ENCODE measurements around the gene ZNRF3. TPM values are rescaled to one million over a fixed set of nuclear protein-coding genes. Genes with fewer than 3 reads are reported as not detected.
A peak's percentile ranks its signal among the peaks of the same experiment; 100 is the strongest.

ZNRF3 gene
- total and polyA plus RNA-seq, 2 experiments from 2014 or later = 11.1 to 32.2 TPM

DNA sequence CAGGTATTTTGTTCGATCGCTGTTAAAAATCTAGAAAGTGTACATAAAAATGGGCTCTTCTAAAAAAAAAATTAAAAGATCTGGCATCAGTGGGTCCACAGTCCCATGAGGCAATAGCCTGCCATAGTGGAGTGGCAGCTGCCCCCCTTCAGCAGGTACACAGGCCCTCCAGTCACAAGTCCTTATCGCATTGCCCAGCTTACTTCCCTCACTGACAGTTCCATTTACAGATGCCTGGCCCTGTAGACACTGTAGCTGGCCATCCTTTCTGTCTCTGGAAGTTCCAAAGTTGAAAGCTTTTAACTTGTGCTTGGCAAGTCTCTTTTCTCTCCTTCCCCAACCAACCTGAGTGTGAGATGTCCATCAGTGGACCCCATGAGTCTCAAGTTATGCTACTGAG, 11.4 kb downstream of the ZNRF3 start:
- Histone ChIP-seq H3F3A (replicated peaks; ENCODE audit: low read depth) (peaks cover 9% of the 10 kb centered on the region), H4K20me1 (replicated peaks; ENCODE audit: insufficient read depth) (peaks cover 23% of the 10 kb centered on the region), H3K4me3 (no peak overlapping the region), H3K36me3 (ENCODE audit: insufficient read depth) (no peaks in the 10 kb centered on the region), H3K27ac (ENCODE audit: low read depth) (peak overlapping the region; percentile 97; the same call in 1 of the 2 replicates), H3K27me3 (ENCODE audit: insufficient read depth) (no peaks in the 10 kb centered on the region), H3K4me2 (no peak overlapping the region), H3K9me2 (ENCODE audit: insufficient read depth) (no peaks in the 10 kb centered on the region), H2AFZ (no peak overlapping the region), H3K4me1 (ENCODE audit: insufficient read depth) (peaks cover 56% of the 10 kb centered on the region), H3K79me2 (replicated peaks; ENCODE audit: insufficient read depth) (peaks cover 94% of the 10 kb centered on the region)
- ATAC-seq (no peak), DNase-seq (ENCODE audit: low spot score) (no peak)
- H3K9me3 Mint-ChIP-seq = no peaks in the 10 kb centered on the region
- TF ChIP-seq, protein P1, sequence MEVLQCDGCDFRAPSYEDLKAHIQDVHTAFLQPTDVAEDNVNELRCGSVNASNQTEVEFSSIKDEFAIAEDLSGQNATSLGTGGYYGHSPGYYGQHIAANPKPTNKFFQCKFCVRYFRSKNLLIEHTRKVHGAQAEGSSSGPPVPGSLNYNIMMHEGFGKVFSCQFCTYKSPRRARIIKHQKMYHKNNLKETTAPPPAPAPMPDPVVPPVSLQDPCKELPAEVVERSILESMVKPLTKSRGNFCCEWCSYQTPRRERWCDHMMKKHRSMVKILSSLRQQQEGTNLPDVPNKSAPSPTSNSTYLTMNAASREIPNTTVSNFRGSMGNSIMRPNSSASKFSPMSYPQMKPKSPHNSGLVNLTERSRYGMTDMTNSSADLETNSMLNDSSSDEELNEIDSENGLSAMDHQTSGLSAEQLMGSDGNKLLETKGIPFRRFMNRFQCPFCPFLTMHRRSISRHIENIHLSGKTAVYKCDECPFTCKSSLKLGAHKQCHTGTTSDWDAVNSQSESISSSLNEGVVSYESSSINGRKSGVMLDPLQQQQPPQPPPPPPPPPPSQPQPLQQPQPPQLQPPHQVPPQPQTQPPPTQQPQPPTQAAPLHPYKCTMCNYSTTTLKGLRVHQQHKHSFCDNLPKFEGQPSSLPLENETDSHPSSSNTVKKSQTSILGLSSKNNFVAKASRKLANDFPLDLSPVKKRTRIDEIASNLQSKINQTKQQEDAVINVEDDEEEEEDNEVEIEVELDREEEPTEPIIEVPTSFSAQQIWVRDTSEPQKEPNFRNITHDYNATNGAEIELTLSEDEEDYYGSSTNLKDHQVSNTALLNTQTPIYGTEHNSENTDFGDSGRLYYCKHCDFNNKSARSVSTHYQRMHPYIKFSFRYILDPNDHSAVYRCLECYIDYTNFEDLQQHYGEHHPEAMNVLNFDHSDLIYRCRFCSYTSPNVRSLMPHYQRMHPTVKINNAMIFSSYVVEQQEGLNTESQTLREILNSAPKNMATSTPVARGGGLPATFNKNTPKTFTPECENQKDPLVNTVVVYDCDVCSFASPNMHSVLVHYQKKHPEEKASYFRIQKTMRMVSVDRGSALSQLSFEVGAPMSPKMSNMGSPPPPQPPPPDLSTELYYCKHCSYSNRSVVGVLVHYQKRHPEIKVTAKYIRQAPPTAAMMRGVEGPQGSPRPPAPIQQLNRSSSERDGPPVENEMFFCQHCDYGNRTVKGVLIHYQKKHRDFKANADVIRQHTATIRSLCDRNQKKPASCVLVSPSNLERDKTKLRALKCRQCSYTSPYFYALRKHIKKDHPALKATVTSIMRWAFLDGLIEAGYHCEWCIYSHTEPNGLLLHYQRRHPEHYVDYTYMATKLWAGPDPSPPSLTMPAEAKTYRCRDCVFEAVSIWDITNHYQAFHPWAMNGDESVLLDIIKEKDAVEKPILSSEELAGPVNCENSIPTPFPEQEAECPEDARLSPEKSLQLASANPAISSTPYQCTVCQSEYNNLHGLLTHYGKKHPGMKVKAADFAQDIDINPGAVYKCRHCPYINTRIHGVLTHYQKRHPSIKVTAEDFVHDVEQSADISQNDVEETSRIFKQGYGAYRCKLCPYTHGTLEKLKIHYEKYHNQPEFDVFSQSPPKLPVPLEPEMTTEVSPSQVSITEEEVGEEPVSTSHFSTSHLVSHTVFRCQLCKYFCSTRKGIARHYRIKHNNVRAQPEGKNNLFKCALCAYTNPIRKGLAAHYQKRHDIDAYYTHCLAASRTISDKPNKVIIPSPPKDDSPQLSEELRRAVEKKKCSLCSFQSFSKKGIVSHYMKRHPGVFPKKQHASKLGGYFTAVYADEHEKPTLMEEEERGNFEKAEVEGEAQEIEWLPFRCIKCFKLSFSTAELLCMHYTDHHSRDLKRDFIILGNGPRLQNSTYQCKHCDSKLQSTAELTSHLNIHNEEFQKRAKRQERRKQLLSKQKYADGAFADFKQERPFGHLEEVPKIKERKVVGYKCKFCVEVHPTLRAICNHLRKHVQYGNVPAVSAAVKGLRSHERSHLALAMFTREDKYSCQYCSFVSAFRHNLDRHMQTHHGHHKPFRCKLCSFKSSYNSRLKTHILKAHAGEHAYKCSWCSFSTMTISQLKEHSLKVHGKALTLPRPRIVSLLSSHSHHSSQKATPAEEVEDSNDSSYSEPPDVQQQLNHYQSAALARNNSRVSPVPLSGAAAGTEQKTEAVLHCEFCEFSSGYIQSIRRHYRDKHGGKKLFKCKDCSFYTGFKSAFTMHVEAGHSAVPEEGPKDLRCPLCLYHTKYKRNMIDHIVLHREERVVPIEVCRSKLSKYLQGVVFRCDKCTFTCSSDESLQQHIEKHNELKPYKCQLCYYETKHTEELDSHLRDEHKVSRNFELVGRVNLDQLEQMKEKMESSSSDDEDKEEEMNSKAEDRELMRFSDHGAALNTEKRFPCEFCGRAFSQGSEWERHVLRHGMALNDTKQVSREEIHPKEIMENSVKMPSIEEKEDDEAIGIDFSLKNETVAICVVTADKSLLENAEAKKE (CRISPR knock-in tag; IDR thresholded peaks at IDR 0.05) = no peak
- TF ChIP-seq JUNB (IDR thresholded peaks at IDR 0.05; ENCODE audit: unreplicated experiment) = no peak
- no peak for TF ChIP-seq CREB1 (CRISPR knock-in tag; IDR thresholded peaks at IDR 0.05; ENCODE audit: low read depth)
- TF ChIP-seq ZNF114 (CRISPR knock-in tag; IDR thresholded peaks at IDR 0.05) = no peak
- no peak for TF ChIP-seq STAT1 (IDR thresholded peaks at IDR 0.05; ENCODE audit: unreplicated experiment)
- no peak for TF ChIP-seq NANOG (IDR thresholded peaks at IDR 0.05; ENCODE audit: borderline replicate concordance)
- TF ChIP-seq ZNF331 (CRISPR knock-in tag; IDR thresholded peaks at IDR 0.05; ENCODE audit: low read depth) = no peak
- no peak for TF ChIP-seq CTCF (conservative IDR thresholded peaks at IDR 0.05; ENCODE audit: low read depth in 2 of 2)
- TF ChIP-seq ETS1 (IDR thresholded peaks at IDR 0.05) = no peak
- TF ChIP-seq EZH2phosphoT487 (IDR thresholded peaks at IDR 0.05; ENCODE audit: unreplicated experiment) = no peak
- no peak for TF ChIP-seq POLR2AphosphoS5 (IDR thresholded peaks at IDR 0.05; ENCODE audit: low read depth)
- TF ChIP-seq, protein P2, sequence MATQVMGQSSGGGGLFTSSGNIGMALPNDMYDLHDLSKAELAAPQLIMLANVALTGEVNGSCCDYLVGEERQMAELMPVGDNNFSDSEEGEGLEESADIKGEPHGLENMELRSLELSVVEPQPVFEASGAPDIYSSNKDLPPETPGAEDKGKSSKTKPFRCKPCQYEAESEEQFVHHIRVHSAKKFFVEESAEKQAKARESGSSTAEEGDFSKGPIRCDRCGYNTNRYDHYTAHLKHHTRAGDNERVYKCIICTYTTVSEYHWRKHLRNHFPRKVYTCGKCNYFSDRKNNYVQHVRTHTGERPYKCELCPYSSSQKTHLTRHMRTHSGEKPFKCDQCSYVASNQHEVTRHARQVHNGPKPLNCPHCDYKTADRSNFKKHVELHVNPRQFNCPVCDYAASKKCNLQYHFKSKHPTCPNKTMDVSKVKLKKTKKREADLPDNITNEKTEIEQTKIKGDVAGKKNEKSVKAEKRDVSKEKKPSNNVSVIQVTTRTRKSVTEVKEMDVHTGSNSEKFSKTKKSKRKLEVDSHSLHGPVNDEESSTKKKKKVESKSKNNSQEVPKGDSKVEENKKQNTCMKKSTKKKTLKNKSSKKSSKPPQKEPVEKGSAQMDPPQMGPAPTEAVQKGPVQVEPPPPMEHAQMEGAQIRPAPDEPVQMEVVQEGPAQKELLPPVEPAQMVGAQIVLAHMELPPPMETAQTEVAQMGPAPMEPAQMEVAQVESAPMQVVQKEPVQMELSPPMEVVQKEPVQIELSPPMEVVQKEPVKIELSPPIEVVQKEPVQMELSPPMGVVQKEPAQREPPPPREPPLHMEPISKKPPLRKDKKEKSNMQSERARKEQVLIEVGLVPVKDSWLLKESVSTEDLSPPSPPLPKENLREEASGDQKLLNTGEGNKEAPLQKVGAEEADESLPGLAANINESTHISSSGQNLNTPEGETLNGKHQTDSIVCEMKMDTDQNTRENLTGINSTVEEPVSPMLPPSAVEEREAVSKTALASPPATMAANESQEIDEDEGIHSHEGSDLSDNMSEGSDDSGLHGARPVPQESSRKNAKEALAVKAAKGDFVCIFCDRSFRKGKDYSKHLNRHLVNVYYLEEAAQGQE (IDR thresholded peaks at IDR 0.05; ENCODE audit: unreplicated experiment) = no peak
- no peak for TF ChIP-seq EZH2 (IDR thresholded peaks at IDR 0.05; ENCODE audit: low read depth, unreplicated experiment)
- H3K27me3 Mint-ChIP-seq (ENCODE audit: insufficient read depth, low read depth, poor library complexity) = peaks cover 8% of the 10 kb centered on the region
- H3K4me3 Mint-ChIP-seq = no peak overlapping the region
- no peaks in the 10 kb centered on the region; the same call in 2 of the 3 replicates for H3K36me3 Mint-ChIP-seq (ENCODE audit: low read depth)
- no peak overlapping the region for H3K27ac Mint-ChIP-seq
- peaks cover 71% of the 10 kb centered on the region for H3K4me1 Mint-ChIP-seq
